NAMALWA (cell line): ENCODE measurements around the gene BMAL1.

ENCODE experiments used
- DNase-seq: peaks from one replicate; pipeline ENCODE4 v3.0.0-alpha.2; 2015; ENCODE audit warnings: low spot score

Gene BMAL1

DNA sequence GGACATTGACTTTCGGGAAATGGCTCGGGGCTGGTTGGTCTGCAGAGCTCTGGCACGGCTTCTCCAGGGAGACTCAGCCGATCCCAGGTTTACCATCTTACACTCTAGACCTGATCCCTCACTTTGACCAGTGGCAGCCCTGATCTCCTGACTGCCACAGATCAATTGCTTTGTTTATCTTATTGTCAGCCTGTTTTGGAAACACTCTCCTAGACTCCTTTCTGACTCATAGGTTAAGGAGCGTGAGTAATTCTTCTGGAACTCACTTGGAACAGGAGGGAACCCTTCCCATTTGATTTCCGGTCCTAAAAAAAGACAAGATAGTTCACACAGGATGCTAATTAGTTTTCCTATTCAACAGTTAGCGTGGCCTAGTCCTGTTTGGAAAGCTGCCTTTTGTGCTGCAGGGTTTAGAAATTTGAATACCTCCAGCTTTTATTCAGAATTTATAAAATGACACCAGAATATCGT, 16.0 kb upstream of the BMAL1 start:
- no peak for DNase-seq

DNA sequence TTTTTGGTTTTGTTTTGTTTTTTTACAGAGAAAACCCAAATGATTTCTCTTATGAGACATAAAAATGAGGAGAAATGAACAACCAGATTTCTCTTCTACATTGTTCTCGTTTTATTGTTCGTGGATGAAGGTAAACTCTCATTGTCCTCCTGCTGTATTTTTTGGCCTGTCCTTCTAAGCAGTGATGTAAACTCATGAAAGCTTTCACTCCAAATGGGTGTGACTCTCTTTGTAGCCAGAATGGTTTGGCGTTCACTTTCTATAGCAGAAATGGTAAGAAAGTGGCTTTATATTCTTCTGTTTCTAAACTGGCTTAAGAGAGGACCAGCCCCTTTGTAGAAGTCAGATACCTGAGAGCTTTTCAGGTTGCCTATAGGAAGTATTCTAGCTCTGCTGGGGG, 15.5 kb upstream of the BMAL1 start:
- no peak for DNase-seq

DNA sequence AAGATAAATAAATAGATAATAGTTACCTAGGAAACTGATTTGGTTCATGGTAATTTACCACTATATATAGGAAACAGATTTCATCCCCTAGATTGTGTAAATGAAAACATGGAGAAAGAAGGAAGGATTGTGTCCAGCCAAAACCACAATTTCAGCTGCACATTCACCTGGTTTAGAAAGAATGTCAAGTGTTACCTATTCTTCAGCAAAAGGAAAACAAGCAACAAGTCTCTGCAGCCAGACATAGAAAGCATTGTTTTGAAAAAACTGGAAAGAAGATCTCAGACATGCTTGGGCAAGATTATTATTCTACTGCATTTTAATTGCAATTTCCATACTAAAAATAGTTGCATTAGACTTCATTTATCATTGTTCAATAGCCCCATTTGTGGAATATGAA, 8.8 kb upstream of the BMAL1 start:
- no peak for DNase-seq

DNA sequence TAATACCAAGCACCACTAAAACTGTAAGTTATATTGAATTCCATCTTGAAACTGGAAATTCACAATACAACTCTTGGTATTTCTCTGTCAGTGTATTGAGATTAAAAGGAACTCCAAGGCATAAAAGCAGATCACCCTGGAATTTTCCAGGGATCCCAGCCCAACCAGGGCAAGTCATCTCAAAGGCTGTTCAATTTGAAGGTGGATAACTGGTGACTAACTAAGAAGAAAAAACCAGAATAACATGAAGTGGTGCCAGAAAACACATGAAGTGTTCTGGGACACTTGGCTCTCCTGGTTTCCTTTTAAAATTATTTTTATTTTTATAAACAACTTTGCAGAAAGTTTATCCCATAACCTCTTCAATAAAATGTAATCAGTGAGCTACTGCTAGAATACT, 7.8 kb upstream of the BMAL1 start:
- DNase-seq = no peak

DNA sequence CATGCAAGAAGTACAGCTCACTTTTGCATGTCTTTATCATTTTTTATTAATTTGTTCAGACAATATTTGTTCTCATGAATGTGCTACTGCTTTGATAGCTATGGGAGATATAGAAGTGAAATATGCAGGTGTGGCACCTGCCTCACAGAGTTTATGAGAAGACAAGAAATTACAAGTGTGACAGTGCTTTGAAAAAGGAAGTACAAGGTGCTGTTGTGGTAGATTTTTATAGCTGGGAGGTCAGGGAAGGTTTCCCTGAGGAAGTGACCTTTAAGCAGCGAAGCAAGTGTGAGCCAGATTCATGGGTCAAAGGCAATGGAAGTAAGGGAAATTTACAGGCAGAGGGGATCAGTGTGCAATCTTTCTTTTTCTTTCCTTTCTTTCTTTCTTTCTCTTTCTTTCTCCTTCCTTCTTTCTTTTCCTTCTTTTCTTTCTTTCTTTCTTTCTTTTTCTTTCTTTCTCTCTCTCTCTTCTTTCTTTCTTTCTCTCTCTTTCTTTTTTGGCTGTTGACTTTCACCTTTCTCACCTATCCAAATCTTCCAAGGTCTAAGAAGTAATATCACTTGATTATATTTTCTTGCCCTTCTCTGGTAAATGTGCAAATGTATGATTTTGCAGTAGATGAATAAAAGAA, 6.4 kb upstream of the BMAL1 start:
- DNase-seq = no peak

DNA sequence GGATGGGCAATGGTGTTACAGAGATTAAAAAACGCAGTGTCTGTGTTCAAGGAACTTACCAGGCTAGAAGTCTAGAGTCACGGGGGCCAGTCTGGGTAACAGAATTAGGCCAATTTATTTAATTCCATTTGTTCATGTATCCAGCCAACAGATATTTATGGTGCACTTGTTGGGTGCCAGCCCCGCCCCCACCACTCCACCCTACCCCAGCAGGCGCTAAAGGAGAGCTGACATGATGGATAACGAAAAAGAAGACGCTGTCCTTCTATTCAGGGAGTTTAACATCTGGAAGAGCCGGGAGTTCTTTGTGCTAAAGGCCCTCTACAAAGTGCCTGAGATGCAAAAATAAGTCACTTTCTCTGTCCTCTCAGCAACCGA, 1.1 kb upstream of the BMAL1 start:
- DNase-seq = no peak

DNA sequence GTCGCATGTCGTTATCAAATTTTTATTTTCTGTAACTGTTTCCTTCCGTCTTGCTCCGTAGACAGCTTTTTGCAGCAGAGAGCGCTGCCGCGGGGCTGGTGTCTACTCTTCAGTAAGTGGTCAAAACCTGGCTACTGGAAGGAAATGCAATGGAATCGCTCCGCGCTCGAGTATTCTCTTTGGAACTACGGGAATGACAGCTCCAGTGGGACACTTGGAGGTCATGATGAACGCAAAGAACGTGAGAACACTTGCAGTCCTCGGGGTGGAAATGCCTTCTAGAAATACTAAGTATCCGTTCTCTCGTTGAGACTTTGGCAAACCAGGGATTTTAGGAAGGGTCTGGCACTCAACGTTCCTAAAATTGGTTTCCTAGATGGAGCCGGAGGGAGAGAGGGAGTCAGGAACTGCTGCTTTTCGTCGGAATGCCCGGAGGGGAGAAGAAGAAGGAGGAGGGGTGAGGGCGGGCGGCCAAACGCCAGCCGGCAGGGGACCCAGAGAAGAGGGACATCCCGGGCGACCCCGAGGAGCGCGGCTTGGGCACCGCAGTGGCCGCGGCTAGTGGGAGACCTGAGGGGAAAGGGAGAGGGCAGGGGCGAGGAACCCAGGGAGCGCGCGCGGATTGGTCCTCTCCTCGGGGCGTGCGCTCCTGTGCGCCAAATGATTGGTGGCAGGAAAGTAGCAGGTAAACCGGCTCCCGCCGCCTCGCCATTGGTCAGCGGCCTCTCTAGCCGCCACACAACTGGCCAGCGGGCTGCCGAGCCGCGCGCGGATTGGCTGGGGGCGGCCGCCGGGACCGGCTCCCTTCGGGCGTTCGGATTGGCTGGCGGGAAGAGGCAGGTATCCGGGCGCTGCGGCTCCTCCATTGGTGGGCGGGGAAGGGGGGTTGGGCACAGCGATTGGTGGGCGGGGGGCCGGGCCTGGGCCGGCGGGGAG, 490 bp upstream of the BMAL1 start:
- no peak for DNase-seq

DNA sequence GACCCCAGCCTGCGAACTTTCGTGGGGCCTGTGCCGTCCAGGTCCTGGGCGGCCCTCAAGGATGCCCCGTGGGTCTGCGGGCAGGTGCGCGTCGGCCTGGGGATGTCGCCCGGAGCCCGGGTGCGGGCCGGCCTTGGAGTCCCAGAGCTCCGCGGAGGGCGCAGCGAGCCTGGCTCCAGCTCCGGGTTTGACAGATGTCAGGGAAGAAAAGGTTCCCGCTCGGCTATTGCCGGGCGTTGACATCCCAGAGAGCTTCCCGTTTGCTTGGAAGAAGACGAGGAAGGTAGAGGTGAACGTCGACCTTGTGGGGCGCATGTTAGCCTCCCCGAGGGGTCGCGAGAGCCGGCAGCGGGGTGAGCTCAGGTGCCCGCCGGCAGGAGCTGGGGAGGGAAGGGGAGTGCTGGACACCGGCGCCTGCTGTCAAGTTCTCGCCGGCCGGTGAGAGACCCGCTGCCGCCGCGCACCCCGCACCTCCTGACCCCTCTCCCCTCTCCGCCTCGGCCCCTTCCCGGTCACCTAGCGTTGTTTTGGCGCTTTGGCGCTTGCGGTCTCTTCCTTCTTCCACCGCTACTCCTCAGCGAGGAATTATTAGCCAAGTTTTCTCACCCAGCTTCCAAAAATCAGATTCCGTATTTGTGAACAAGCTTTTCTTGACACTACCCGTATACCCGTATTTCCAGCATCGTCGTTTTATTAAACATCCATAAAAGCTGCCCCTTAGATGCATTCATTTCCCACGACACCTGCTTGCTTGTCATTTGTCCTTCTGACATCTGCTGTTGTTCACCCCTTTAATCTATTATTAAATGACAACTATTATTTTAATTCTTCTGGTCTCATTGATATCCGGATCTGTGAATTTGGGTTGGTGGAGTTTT, 1.3 kb downstream of the BMAL1 start:
- DNase-seq = no peak

DNA sequence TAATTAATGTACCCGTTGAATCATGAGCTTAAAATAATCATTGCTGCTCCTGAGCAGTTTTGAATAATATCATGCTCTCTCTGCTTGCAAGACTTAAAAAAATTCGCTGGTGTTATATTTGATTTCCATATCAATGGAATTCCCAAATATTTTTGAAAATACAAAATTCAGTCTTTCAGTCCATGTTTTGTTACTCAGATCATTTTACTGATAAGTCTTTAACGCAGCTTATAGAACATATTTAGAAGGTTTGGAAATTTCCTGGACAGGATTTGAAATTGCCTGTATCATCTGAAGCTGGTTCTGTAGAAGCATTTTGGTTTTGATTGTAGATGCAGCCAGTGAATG, 1.9 kb downstream of the BMAL1 start:
- no peak for DNase-seq

DNA sequence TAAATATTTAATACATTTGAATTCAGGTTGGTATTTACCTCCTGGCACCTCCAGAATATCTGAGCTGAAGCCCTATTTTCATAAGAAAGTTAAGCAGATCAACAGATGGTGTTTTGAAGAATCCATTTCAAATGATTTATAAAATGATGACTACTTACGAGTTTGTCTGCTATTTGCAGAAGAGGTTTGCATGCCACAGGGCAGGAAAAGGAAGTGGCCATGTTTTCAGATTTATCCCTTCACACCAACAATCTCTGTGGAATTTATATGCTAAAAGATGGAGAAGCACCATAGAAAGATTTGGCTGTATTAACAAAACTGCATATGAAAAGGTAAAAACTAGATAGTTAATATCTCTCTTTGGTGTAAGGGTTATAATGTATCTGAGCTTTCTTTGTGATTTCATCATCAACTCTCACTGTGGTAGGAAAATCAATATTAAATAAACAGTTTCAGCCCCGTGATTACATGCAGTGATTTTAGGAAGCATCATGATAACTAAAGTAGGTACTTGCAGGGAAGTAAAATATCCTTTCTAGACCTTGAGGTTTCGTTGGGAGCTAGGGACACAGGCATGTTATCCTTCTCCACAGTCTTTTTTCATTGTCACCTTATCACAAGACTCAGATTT, 2.6 kb downstream of the BMAL1 start:
- DNase-seq = no peak

DNA sequence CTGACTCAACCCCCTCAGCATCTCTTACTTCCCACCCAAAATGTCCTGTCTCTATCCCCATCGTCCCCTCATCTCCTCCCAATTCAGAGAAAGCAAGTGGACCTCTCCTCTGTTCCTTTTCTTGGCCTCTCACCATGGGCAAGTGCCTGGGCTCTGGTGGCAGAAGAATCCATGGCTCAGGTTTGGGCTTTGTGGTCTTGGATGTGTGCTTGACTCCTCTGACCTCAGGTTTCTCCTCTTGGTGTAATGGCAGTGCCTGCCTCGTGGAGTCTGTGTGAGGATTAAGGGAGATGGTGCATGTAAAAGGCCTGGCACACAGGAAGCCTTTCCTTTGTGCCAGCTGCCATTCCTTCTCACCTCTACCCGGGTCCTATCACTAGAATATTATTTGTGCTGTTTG, 3.2 kb downstream of the BMAL1 start:
- no peak for DNase-seq

DNA sequence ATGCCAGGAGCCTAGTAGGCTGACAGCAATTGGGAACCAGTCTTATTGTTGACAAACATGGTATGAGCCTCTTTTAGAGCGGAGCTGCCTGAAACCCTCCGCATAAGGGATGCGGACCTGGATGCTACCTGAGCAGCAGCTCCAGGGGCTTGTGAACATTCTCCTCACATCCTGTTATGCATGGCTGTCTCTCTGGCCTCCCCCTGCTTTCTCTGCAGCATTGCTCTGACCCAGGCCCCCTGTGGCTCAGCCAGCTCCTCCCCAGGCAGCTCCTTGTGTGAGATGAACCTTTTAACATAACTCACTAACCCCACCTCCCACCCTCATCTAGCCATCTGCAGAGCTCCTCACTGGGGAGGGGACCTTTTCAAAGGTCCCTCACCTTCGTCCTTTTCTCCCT, 6.0 kb downstream of the BMAL1 start:
- DNase-seq = no peak

DNA sequence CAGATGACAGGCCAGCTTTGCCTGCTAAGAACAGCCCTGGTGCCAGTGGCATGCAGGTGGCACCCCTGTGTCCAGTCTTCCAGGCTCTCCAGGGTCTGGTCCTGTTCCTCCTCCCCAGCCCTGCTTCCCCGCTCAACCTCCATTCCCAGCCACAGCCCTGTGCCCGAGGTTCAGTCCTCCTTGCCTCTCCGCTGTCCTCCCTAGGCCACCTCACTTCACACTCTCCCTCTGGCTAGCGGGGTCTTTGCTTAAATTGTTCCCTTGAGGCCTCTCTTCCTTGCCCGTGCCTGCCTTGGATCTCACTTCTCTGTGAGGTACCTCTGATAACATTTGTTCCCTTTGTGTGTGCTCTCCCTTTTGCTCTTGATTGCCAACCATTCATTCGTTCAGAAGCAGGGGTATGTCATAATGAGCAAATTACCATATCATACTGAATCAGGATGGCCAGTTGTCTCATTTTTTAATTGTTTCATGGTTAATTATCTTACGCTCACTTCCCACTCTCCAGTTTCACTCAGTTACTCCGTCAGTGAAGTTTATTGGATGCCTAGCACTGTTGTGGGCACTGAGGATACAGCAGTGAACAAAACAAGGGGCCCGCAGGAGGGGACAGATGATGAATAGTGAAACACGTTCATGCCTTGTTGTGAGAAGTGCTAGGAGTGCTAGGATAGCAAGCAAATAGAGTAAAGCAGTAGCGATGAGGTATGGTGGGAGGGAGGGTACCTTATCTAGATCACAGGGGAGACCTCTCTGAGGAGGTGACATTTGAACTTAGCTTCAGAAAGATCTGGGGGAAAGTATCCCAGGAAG, 7.4 kb downstream of the BMAL1 start:
- DNase-seq = no peak

DNA sequence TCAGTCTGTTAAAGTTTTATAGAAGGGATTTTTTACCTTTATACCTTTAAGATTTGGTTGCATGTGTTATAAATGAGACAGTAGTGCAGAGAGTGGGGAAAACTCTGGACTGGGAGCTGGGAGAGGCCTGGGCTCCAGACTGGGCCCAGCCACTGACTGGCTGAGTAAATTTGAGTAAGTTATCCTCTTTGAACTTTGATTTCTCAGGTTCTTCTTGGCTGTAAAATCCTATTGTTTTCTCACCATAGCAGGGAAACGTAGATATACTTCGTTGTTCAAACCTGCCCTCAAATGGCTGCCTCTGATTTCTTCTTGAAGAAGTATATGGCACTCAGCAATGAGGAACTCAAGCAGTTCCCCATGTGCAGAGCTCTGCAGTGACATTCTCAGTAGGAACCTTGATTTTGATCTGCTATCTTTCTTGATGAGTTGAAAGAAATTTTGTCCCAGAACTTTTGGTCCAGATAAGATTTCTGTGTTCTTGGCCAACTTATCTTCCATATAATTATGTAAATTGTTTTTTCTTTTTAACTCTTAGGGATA, 8.8 kb downstream of the BMAL1 start:
- no peak for DNase-seq

DNA sequence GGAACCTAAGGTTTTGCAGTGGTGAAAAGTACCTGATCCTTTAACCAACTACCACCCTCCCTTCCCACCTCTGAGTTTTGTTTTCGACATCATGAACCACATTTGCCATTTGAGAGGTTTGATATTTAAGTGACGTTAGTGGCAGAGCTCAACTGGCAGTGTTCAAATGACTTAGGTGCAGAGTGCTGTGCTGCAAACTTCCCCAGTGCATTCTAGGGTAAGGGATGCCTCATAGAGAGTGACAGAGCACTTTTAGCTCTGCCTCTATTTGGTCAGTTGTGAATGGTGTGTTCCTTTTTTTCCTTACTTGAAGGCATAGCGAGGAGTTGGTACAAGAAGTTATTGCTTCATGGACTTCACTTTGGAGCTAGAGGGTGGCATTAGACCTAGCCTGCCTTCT, 9.4 kb downstream of the BMAL1 start:
- no peak for DNase-seq

DNA sequence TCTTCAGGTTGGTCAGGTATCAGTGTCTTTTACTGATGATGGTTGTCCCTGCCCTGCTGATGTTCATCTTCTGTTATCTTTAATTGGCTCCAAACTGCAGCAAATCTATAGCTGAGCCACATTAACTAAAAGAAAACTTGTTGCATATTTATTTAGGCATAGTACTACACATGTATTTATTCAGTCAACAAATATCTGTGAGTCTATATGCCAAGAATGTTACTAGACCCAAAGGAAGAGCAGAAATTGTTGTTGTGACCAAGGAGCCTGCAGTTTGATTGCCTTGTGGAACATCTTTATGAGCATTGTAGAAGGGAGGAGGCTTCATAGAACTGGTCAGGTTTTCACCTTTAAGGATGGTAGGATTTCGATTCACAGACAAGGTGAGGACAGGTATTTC, 10.1 kb downstream of the BMAL1 start:
- DNase-seq = no peak

DNA sequence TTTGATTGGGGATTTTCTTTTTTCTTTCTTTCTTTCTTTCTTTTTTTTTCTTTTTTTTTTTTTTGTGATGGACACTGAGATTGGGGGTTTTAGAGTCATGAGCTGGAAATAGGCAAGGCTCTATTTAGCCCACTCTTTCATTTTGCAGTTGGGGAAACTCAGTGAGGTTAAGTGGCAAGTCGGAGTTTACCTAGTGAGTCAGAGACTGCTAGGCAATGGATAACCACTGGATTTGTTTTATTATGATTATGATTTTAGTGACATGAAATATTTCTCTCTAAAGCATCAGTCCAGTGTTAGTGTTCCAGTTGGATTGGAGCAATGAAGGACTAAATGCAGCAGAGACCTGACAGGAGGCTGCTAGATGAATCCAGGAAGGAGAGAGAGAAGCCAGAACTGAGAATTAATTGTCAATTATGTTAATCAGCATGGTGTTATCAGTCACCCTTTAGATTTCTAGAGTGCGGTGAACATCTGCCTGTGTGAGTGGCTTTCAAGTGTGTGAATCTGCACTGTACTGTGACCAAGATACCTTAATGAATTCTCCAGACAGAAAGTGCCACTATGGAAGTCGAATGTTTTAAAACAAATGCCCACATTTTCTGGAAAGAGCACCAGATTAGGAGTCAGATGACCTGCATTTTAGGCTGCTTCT, 10.9 kb downstream of the BMAL1 start:
- no peak for DNase-seq

DNA sequence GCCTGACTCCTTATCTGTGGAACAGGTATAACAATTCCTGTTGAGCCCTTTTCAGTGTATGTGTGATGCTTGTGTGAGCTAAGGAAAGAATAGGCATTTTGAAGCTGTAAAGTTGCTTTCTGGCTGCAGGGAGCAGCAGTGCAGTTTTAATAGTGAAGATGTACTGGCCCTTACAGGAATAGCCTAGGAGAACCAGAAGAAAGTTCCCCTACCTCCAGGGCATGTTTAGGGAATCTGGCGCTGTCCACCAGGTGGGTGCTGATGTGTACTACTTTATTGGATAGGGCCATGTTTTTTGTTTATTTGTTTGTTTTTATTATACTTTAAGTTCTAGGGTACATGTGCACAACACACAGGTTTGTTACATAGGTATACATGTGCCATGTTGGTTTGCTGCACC, 11.5 kb downstream of the BMAL1 start:
- DNase-seq = no peak

DNA sequence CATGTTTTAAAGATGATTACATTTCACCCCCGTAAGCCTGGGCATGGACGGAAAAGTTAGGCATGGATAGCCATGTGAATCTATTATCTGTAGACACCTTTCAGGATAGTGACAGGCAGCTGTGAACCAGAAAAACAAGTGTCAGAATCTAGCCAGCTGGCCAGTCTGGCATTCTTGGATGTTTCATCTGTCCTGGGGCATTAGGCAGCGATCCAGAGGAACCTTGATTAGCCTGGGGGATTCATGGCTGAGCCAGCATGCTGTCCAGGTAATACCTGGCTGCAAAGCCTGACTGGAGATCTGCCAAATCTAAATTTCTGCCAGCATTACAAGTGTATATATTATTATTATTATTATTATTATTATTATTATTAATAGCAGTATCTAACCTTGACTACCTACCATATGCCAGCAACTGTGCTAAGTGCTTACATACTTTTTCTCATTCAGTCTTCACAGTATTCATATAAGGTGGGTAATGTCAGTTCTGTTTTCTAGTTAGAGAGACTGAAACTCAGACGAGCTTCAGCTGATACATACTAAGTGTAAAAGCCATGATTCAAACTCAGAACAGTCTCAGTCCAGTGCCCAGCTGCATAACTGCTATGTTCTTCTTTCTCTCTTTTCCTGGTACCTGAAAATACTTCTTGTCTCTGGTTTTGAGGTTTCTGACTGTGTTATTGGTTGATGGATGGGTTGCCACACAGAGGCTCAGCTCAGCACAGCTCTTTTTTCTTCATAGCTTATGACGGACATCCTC, 12.8 kb downstream of the BMAL1 start:
- DNase-seq = no peak

DNA sequence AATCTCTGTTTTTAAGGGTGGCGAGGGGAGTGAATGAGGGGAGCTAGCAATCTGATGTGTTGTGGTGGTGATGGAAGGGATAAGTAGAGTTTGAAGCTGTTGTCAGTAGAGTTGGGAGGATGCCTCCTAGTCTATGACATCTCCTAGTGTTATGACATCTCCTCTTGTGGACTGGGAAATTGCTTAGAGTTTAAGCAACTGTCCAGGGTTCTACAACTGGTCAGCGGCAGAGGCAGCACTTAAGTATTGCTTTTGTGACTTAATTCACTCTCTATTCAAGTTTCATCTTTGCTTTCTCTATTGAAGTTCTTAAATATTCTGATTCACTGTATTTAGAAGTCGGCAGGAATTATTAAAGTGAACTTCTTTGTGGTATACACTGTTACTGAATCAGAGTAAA, 13.8 kb downstream of the BMAL1 start:
- DNase-seq = no peak
